Pons (tissue), 1 donor: ENCODE results near the gene CNTNAP2.

Source experiments
- DNase-seq: peaks from one replicate; pipeline ENCODE4 v3.0.0-alpha.2; 2016; ENCODE audit warnings: low spot score

The CNTNAP2 gene

DNA sequence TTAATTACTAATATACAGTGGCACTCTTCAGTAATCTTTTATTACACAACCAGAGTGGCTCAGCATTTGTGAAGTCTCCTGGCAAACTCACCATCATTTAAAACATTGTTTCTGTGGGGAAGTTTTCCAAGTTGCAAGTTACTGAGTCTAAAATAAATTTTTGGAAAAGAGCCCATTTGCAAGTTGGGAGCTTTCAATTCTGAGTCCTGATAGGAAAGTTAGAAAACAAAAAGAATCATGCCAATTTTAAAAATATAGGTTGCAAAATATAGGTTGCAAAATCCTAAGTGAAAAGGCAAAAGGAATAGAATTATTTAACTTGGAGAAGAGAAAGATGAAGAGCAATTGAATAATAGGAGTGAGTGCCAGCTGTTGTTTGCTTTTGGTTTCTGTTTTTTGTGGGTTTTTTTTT is 2095.1 kb downstream of the CNTNAP2 start:
- no peak for DNase-seq

DNA sequence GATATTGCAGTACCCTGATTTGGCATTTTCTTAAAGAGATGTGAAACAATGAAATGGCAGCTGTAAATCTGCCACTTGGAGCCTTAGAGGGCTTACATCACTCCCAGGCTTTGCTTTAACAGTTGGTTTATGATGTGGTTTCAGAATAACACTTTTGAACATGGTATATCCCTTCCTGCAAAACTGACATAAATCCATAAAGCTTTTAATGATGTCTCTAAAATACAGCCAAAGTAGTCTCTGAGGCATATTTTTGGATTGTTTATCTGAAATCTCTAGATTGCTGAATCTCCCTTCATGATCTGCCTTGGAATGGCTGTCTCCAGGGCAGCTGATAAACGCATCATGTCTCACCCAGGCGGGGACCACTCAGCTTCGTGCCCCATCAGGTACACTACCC is 2096.1 kb downstream of the CNTNAP2 start:
- no peak for DNase-seq

DNA sequence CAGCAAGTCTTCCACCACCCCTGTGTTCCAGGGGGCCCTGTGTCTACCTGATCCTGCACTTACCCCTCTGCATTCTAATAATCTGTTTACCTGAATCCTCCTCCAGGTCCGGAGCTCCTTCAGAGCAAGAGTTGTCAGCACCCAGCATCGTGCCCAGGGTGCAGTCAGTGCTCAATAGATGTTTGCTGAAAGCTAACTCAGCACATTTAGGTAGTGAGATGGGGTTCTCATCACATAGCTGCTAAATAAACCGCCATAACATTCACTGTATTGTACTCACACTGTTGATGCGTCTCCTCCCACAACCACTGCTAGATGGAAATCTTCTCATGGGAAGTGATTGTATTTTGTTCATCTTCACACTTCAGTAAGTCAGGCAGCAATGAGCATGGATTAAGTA is 2097.5 kb downstream of the CNTNAP2 start:
- no peak for DNase-seq

DNA sequence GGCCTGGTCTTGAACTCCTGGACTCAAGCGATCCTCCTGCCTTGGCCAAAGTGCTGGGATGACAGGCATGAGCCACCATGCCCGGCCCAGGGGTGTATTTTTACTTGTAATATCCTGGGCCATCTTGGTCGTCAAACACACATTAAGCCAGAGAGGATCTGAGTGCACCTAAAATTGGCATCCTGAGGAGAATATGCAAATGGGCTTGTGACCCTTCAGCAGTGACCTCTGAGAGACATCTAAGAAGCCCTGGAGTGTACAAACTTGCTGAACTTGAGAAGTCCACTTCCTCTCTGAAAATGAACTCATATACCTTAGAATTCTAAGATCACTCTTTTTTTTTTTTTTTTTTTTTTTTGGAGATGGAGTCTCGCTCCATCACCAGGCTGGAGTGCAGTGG is 2102.0 kb downstream of the CNTNAP2 start:
- DNase-seq, result no peak

DNA sequence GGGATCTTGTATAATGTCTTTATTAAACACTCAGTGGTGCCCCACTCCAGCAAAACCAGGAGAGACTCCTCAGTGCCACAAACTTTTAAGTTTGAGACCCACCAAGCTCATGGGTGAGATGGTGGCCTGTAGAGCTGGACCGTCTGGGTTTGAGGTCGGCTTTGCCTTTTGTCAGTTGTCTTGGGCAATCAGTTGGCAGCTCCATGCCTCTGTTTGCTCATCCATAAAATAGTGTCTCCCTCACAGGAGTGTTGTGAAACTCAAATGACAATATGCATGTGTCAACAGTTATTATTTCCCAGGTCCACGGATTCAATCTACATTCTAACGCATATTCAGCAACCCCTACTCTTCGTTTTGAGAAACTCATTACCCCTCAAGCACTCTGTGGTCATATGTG is 2106.1 kb downstream of the CNTNAP2 start:
- DNase-seq, result no peak

DNA sequence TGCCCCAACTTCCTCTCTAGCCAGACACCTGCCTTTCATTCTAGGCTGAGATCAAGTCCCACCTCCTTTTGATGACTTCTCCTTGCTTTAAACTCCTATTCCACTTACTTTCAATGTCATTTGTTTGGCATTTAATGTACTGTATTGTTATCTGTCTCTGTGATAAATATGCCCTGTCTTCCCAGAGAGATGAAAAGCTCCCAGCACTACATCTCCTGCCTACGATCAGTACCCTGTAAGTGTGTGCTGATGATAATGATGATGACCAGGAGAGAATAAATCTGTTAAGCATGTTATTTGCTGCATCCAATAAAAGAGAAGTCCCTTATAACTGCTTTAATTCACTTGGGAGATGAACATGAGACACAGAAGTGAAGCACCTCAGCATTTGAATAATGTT is 2106.6 kb downstream of the CNTNAP2 start:
- DNase-seq, result no peak

DNA sequence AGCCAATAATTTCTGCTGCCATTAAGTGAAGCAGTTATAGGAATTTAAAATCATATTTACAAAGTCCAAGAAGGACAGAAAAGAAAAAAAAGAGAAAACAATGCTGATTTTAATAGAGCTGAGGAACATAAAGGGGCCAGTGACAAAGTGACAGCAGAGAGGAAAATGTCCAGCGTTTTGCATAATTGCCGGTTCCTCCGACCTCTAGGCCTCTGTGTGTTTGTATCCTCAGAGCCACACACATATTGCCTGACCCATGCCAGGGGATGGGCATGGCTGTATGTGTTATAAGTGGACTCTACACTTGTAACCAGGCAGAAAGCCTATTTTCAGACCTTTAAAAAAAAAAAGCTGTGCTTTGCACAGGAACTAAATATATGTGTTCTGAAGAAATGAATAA is 2107.1 kb downstream of the CNTNAP2 start:
- DNase-seq, result no peak

DNA sequence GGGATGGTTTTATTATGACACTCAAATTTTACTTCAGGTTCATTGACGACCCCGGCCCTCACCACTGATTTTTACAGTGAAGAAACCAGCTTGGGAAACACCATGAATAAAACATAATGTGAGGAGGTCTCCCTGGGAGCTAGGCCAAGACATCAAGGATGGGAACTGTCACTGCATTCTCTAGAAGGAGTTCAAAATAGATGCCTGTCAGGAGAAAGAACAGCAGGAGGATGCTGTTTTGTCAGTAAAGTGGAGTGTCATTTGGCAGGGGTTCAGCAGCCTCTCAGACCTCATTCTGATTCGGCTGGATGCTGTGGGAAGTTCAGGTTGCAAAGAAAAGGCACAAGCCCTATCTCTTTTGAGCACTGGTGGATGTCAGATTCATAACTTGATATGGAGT is 2113.7 kb downstream of the CNTNAP2 start:
- no peak for DNase-seq

DNA sequence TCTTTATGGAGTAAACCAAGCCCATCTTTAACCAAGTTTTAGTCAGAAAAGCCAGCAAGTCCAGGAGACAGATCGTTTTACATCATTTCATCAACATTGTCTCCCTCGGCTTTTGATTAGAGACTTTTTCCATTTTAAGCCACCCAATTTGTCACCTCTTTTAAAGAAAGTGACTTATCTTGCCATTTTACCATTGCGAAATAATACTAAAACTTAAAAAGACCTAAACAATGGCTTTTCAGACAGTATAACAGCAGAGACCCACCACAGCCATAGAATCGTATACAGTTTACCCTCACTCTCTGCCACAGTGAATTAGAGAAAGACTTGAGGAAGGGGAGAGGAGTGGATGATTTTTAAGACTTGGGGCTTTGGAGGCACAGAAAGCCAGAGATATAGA is 2114.3 kb downstream of the CNTNAP2 start:
- DNase-seq, result no peak

DNA sequence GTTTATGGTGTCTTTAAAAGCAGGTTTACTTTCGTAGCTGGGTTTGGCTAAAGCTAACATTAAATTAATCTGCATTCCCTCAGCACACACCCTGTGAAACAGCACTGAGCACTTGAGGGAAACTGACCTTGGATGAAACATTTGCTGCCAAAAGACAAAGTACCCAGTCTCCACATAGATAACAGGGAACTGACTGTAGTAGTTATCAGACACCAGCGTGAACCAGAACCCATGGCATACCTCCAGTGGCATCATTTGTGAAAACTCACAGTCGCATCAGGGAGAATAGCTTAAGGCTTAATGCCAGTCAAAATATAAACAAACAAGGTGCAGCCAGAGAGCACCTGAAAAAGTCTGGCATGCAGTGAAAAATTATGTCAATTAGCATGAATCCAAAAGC is 2116.2 kb downstream of the CNTNAP2 start:
- no peak for DNase-seq

DNA sequence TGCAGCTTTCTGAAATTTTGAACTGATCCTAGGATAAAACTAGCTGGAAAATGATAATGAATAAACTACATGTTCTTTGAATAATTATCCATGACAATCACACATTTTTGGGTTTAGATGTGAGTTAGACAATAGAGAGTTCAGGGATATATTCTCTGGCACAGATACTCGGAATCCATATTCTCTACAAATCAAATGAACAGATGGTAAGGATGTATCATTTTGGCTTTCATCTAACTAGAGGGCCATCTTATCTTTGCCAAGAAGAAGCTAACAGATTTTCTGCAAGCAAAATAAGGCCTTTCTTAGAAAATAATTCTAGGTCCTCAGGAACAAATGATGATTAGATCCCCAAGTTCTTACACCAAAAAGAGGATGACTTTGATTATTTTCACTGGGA is 2118.1 kb downstream of the CNTNAP2 start:
- no peak for DNase-seq

DNA sequence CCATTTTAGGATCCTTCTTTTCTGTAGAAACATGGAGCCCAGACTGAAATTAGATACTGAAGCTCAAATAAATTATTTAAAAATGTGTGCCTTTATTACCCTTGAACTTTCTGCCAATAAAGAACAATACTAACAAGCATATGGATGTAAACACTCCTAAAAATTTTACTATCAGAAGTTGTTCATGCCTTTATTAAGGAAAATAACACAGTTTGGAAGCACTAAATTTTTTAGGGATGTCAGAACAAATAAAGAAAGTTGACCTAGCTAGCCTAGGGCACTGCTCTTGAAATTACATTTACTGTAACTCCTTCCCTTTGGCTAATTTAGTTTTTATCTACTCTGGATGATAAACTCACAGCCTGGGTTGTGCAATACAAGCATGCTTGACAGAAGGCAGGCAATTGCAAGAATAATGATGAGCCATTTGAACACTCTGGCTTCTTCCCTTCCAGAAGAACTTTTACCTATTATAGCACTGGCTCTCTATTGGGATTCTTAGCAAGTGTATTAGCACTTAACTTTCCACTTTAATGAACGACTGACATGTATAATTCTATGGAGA is 2122.2 kb downstream of the CNTNAP2 start:
- no peak for DNase-seq

DNA sequence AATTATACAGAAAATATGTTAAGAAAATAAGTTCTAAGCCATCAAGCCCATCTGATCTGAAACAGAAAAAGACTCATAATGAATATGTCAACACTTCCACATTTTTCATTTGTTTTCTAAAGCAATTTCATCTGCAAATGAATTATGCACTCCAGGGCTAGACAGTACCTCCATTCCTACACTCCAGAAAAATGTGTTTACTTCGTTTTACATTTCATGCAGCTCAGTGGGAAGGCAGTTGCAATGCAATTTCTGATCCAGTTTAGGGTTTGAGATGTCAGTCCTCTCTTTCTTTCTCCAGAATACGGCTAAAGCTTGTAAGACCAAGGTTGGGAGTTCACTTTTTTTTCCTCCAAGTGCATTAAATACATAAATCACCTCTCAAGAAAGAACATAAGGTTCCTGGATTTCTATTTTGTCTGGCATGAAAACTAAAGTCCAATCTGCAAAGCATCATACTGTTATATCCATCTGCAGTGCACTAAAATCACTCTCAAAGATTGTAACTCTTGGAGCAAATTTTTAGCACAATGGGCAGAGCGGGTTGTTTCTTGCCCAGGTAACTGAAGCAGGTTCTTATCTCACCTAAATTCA is 2125.2 kb downstream of the CNTNAP2 start:
- no peak for DNase-seq

DNA sequence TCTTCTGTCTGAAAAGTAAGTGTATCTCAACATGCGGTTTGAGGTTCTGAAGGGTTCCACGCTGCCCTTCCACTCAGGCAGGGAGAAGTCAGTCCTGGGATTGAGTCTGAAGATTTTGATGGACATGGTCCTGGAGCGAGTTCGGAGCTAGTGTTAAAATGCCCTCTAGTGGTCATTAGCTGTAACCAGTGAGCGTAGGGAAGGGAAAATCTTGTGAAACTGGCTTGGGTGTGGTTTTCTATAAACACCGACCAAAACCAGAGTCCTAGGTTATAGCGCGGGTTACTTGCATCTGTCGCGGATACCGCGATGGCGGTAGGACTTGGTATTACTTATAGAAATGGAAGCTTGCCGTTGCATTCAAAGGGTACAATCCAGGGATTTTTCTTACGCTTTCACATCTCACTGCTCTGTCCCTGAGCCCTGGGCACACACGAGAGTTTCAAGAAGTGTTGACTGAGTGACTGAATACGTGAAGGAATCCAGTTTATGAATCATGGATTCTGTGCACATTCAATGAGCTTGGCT is 2125.8 kb downstream of the CNTNAP2 start:
- peak; percentile 80 for DNase-seq

DNA sequence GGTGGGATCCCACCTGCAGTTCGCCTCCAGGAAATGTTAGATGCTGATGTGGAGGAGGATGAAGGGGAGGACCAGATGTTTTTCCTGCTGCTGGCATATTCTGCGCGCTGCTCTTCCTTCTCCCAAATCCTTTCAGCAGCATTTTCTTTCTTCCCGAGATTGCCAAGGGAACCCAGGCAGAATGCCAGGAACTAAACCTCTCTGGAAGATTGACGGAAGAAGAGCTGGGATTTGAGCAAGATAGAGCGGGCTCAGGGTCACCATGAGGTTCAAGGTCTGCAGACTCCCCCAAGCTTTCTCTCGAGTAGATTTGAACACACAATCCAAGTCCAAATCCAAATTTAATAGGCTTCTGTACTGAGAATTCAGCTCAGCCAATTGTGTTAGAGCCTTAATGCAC is 2128.8 kb downstream of the CNTNAP2 start:
- DNase-seq, result no peak

DNA sequence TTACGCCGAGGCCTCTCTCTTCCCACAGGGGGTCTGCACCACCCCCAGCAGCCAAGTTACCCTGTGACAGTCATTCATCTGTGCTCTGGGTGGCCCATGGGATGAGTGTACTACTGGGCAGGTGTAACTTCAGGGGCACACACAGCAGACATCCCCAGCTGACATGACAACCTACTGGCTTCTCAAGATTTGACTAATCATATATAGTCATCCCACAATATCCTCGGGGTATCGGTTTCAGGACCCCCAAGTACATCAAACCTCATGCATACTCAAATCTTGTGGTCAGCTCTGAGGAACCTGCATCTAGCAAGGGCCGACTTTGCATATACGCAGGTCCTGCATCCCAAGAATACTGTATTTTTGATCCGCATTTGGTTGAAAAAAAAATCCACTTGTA is 2137.0 kb downstream of the CNTNAP2 start:
- DNase-seq, result no peak

DNA sequence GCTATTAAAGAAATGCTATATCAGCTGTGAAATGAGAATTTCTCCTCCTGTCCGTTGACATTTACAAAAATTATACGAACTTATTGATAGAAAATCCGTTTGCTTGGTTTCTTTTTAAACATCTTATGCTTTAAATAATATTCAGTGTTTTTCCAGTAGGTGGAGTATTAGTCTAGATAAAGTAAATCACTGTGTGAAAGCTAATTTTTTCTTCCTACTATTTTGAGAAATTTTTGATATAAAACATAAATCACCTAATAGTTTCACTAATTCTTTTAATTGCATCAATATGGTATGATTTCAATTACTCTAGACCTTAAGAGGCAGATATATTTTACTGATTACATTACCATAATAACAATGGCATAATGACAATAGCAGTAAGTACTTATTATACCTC is 2138.7 kb downstream of the CNTNAP2 start:
- DNase-seq, result no peak

DNA sequence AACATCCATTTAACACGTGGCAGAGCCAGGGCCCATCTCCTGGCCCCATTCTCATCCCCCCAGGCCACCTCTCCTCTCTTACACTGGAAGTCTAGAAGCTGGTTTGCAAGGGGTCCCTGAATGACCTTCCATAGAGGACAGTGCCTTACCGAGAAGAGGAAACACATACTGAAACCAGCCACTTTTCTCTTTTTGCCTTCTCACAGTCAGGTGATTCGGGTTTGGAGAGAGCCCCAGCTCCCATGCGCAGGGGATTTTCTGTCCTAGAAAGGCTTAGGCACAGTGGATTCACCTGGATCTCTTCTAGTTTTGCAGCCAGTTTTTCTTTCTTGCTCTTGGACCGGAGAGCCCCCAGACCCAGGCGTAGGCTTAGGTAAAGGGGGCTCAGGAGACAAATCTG is 2139.8 kb downstream of the CNTNAP2 start:
- DNase-seq, result no peak

DNA sequence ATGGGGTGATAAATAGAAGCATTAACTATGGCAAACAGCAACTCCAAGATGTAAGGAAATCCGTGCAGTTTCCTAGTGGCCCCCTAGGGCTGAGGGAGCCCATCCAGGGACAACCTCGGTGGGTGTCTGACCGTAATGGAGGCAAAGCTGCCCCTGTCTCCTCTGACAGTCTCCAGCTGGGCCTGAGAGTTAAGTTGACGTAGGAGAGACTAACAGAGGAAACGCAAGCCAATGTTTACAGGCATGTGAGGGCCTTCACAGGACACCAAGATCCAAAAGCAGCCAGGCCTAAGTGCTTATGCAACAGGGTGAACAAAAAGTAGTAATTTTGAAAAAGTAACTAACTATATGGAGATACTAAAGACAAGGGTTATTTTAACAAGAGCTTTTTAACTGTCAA is 2144.0 kb downstream of the CNTNAP2 start:
- no peak for DNase-seq

DNA sequence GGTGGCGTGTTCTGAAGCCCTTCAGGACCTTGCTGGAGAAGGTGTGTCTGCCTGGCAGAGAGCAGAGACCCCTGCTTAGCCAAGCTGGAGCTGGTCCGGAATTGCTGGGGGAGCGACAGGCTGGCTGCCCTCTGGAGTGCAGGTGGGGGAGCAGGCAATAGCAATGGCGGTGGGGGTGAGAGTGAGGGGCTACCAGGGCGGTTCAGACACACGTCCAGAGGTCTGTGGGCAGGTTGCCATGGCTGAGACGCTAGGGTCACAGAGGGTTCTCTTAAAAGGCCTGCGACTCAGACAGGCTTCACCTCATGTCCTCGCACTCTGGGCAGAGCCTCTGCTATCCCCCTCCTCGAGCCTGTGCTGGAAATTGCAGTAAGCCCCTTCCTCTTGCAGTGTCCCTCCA is 2144.9 kb downstream of the CNTNAP2 start:
- no peak for DNase-seq

DNA sequence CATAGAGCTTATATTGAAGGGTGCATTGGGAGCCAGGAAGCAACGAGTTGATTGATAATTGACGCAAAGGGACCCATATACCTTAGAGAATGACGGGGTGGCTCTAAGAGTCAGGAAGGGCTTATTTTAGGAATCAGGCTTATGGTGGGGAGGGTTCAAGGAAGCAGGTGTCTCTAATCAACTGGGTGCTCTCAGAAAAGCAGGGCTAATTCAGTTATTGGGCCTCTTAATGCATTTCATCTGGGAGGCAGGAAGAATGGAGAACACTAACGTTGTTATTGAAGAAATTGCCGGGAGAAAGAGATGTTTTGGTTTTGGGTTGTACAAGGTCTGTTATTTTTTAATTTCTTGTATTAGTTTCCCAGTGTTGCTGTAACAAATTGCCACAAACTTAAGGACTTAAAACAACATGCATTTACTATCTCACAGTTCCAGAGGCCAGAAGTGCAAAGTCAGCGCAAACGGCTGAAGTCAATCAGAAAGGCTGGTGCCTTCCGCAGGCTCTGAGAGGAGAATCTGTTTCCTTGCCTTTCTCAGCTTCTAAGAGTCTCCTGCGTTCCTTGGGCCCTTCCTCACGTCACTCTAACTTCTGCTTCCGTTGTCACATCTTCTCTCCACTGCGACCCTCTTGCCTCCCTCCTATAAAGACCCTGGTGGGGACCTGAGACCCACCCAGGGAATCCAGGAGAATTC is 2145.5 kb downstream of the CNTNAP2 start:
- no peak for DNase-seq

DNA sequence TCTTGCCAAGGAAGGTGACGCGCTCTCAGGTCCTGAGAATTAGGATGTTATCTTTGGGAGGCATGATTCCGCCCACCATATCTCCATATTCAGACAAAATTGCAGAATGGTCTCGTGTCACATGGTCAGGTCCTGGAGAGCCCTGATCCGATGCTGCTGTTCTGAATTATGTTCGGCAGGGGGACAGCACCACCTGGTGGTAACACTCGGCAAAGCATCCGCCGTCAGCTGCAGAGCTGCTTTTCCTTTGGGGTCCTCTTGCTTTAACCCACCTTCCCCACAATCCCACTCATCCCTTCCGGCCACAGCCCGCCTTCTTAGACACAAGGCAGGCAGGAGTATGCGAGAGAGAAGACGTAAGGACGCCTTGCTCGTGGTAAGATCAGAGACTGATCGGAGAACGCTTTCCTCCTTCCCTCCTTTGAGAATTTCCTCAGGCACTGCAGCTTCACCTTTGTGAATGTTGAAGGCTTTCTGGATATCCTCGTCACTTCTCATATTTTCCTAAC is 2146.2 kb downstream of the CNTNAP2 start:
- peak; percentile 53 for DNase-seq

DNA sequence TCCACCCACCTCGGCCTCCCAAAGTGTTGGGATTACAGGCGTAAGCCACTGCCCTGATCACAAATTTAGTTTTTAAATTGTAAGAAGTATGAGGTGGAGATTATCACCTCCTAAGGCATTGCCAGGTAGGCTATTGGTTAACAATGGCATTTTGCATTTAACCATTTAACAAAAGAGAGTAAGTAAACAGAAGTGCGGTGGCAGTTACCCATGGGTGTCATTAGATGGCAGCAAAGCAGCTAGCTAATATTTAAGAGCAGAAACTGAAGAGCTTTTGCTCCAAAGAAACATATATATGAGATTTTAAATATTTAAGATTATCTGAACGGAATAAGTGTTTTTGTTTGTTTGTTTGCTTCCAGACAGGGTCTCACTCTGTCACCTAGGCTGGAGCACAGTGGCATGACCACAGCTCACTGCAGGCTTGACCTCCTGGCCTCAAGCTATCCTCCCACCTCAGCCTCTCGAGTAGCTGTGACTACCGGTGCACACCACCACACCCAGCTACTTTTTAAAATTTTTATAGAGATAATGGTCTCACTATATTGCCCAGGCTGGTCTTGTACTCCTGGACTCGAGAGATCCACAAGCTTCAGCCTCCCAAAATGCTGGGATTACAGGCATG is 2148.4 kb downstream of the CNTNAP2 start:
- peak; percentile 40 for DNase-seq
